Testis (tissue), 2 donors: Measurements from ENCODE around the gene HIRIP3.

Source experiments
- CTCF ChIP-seq, 3 experiments: fragments of 450-650 bp in 2 of 3; fragments of 200-600 bp in 1 of 3; sonication (generic) in 1 of 3; IDR thresholded peaks; one replicate each; pipeline ENCODE4 v1.5.1; 2016 to 2019; ENCODE audit warnings: antibody characterized with exemption in 3 of 3, mild to moderate bottlenecking in 2 of 3, moderate library complexity in 1 of 3
- POLR2A ChIP-seq: fragments of 450-650 bp; IDR thresholded peaks from one replicate; pipeline ENCODE4 v1.6.1; 2017; ENCODE audit warnings: antibody characterized with exemption, mild to moderate bottlenecking, moderate library complexity

GRCh38 chr16:29993903-29994599 lies 1.4 kb downstream of the HIRIP3 start:
- no peak for TF ChIP-seq CTCF (IDR thresholded peaks at IDR 0.05)
- TF ChIP-seq POLR2A: no peak
